Activated CD4-positive, alpha-beta memory T cell treated with anti-CD3 and anti-CD28 coated beads for 36 hours (primary cell): Measurements from ENCODE around the gene ABRAXAS1. TPM values are rescaled to one million over a fixed set of nuclear protein-coding genes. Genes with fewer than 3 reads are reported as not detected.
"Not testable (repeated sequence)": the region's sequence is repeated elsewhere in the genome, so short reads cannot be mapped to it uniquely, and the experiment has no call there.

ENCODE experiments used
- CTCF ChIA-PET: fragments of 350-600 bp; sonication (Branson Sonifier 250); formaldehyde crosslinking; loops from one replicate; lab custom pipeline; 2021; ENCODE audit warnings: antibody characterized with exemption, inconsistent platforms; lab: Charles Lee
- POLR2A ChIA-PET: fragments of 350-600 bp; sonication (Branson Sonifier 250); formaldehyde crosslinking; loops from one replicate; lab custom pipeline; 2021; ENCODE audit warnings: antibody characterized with exemption; lab: Charles Lee
- DNase-seq: peaks from one replicate; pipeline ENCODE4 v3.0.0-alpha.2; 2020
- H3K27ac Mint-ChIP-seq: one replicate; pipeline ENCODE4 v1.8.0; 2021; ENCODE audit warnings: mixed read lengths
- H3K27me3 Mint-ChIP-seq: one replicate; pipeline ENCODE4 v1.8.0; 2021; ENCODE audit warnings: mixed read lengths
- H3K36me3 Mint-ChIP-seq: one replicate; pipeline ENCODE4 v1.8.0; 2021; ENCODE audit warnings: mixed read lengths
- H3K4me1 Mint-ChIP-seq: one replicate; pipeline ENCODE4 v1.8.0; 2021; ENCODE audit warnings: low read depth, mixed read lengths
- H3K4me3 Mint-ChIP-seq: one replicate; pipeline ENCODE4 v1.8.0; 2021; ENCODE audit warnings: mild to moderate bottlenecking, mixed read lengths
- H3K9me3 Mint-ChIP-seq: one replicate; pipeline ENCODE4 v1.8.0; 2021; ENCODE audit warnings: mixed read lengths
- intact Hi-C: fragments of 100-400 bp; cut with micrococcal nuclease; formaldehyde crosslinking; loops from one replicate; pipeline ENCODE4 v1.15.1; 2023
- total RNA-seq, 2 experiments: library from RNA; stranded (reverse); gene quantifications; one replicate each; pipeline ENCODE4 v1.2.3, GENCODE V29; 2021

The ABRAXAS1 gene
- 10 to 100 TPM; 17.5 to 18.0 TPM for total RNA-seq

GRCh38 chr4:83484500-83485461, at the start of gene ABRAXAS1:
TSS of gene ABRAXAS1 (minus strand) at chr4:83485100. CDS start at chr4:83485072, 28 bp downstream.
- H3K27ac Mint-ChIP-seq = peak within 1 kb of the TSS; percentile 94
- ChIA-PET CTCF (interaction anchor here (1.2 to 1.3 kb wide), 2 partner anchors 155 to 160 kb away, joined by 3 to 7 read pairs; no protein-coding TSS in a partner anchor), POLR2A (interaction anchor here (0.8 to 1.7 kb wide), 3 partner anchors 14 to 201 kb away, joined by 3 to 4 read pairs (median 4); no protein-coding TSS in a partner anchor)
- intact Hi-C loops = loop anchor here (1.0 to 10.0 kb wide), 4 partner anchors 29 to 200 kb away; partner anchors contain the start of genes COQ2, GPAT3 and HELQ
- peaks cover 2% of the 10 kb centered on the region for H3K36me3 Mint-ChIP-seq
- peaks cover 14% of the 10 kb centered on the region for H3K4me1 Mint-ChIP-seq
- no peaks in the 10 kb centered on the region for H3K9me3 Mint-ChIP-seq
- DNase-seq = peak; percentile 95
- H3K4me3 Mint-ChIP-seq = peak within 1 kb of the TSS; percentile 91
- H3K27me3 Mint-ChIP-seq = no peaks in the 10 kb centered on the region

GRCh38 chr4:83527671-83528070, 42.8 kb upstream of the ABRAXAS1 start:
- POLR2A ChIA-PET = no interaction called here
- Mint-ChIP-seq H3K27ac (no peak overlapping the region), H3K4me3 (no peak overlapping the region), H3K4me1 (no peaks in the 10 kb centered on the region), H3K27me3 (peaks cover 12% of the 10 kb centered on the region), H3K9me3 (peaks cover 4% of the 10 kb centered on the region), H3K36me3 (no peaks in the 10 kb centered on the region)
- intact Hi-C loops = no loop called here
- no peak for DNase-seq
- CTCF ChIA-PET = interaction anchor here (0.6 kb wide), 1 partner anchor 13 kb away, joined by 4 read pairs; no protein-coding TSS in a partner anchor

DNA sequence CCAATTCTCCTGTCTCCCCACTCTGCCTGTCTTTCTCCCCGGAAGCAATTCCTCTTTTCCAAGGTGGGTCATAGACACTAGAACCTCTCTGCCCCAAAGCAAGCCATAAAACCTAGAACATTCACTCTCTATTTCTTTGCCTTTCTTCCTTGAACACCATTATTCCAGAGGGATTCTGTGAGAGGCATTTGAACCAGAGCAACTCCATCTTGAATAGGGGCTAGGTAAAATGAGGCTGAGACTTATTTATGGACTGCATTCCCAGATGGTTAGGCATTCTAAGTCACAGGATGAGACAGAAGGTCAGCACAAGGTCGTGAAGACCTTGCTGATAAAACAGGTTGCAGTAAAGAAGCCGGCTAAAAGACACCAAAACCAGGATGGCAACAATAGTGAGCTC, 37.3 kb upstream of the ABRAXAS1 start:
- H3K27me3 Mint-ChIP-seq = peaks cover 7% of the 10 kb centered on the region
- H3K9me3 Mint-ChIP-seq = no peaks in the 10 kb centered on the region
- no peaks in the 10 kb centered on the region for H3K36me3 Mint-ChIP-seq
- intact Hi-C loops = no loop called here
- CTCF ChIA-PET = interaction anchor here (2.2 kb wide), 1 partner anchor 123 kb away, joined by 7 read pairs; no protein-coding TSS in a partner anchor
- H3K4me3 Mint-ChIP-seq = no peak overlapping the region
- H3K27ac Mint-ChIP-seq = no peak overlapping the region
- POLR2A ChIA-PET = no interaction called here
- H3K4me1 Mint-ChIP-seq = no peaks in the 10 kb centered on the region
- no peak for DNase-seq

DNA sequence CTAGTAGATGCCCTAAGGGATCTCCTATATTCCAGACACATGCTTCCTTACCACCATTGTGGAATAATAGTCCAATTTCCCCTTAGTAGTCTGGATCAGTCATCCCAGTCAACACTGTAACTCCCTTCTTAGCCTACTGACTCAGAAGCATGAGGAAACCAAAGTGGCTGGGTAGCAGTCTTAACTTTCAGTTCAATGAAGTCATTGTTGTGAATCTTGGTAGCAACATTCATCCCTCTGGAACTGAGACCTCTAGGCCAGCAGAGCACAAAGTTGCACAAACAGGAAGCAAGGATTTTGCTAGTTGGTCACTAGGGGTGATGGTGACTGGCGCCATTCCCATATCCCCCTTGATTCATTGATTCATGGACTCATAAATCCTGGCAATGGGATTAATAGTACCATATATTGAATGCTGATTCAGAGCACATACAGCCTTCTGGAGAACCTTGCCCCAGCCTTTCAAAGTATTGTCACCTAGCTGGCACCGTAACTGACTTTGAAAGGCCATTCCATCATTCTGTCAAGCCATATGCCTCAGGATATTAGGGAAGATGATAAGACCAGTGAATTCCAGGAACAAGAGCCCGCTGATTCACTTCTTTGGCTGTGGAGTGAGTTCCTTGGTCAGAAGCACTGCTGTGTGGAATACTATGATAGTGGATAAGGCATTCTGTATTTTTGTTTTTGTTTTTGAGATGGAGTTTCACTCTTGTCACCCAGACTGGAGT, 31.3 kb upstream of the ABRAXAS1 start:
- POLR2A ChIA-PET = no interaction called here
- Mint-ChIP-seq H3K27me3 (no peaks in the 10 kb centered on the region), H3K9me3 (no peaks in the 10 kb centered on the region), H3K4me3 (no peak overlapping the region), H3K4me1 (no peaks in the 10 kb centered on the region), H3K36me3 (no peaks in the 10 kb centered on the region), H3K27ac (no peak overlapping the region)
- intact Hi-C loops = no loop called here
- DNase-seq = no peak
- CTCF ChIA-PET = no interaction called here

- no peak for DNase-seq
- intact Hi-C loops = no loop called here
- Mint-ChIP-seq H3K4me3 (no peak overlapping the region), H3K27ac (no peak overlapping the region), H3K27me3 (no peaks in the 10 kb centered on the region), H3K9me3 (no peaks in the 10 kb centered on the region), H3K36me3 (no peaks in the 10 kb centered on the region), H3K4me1 (no peaks in the 10 kb centered on the region)
- POLR2A ChIA-PET = no interaction called here
- CTCF ChIA-PET = interaction anchor here (1.5 to 4.0 kb wide), 6 partner anchors 14 to 137 kb away, joined by 6 to 124 read pairs (median 18); partner anchors contain the start of gene GPAT3
These were observed 25.5 kb upstream of the ABRAXAS1 start for GRCh38 chr4:83510442-83510841.

DNA sequence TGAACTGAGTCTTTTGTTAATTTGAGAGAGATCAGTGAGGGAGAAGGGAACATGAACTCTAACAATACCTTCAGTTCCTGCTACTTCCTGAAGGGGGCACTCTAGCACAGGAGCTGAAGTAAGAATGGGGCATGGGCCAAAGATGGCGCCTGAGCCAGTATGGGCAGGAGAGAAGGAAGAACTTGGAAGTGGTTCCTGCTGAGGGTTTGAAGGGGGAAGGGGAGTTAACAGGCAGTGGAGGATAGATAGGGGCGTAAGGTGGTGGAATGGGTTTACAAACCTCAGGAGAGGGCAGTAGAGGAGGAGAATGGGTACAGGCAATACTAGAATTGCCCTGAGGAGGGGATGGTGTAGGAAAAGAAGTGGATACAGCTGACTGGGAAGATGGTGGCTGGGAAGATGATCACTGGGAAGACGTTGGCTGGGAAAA, 24.3 kb upstream of the ABRAXAS1 start:
- DNase-seq = peak; percentile 71
- H3K36me3 Mint-ChIP-seq, POLR2A ChIA-PET, H3K4me1 Mint-ChIP-seq, H3K27me3 Mint-ChIP-seq, H3K4me3 Mint-ChIP-seq, H3K27ac Mint-ChIP-seq, H3K9me3 Mint-ChIP-seq: not testable (repeated sequence)
- CTCF ChIA-PET = interaction anchor here (0.6 to 4.0 kb wide), 17 partner anchors 9 to 162 kb away, joined by 3 to 124 read pairs (median 5); partner anchors contain the start of gene GPAT3
- intact Hi-C loops = loop anchor here (1.0 to 5.0 kb wide), 3 partner anchors 78 to 135 kb away; no protein-coding TSS in a partner anchor

GRCh38 chr4:83504996-83505395, 20.1 kb upstream of the ABRAXAS1 start:
- no peaks in the 10 kb centered on the region for H3K27me3 Mint-ChIP-seq
- H3K36me3 Mint-ChIP-seq = no peaks in the 10 kb centered on the region
- H3K27ac Mint-ChIP-seq = no peak overlapping the region
- no peak overlapping the region for H3K4me3 Mint-ChIP-seq
- POLR2A ChIA-PET = interaction anchor here (0.5 kb wide), 1 partner anchor 42 kb away, joined by 4 read pairs; no protein-coding TSS in a partner anchor
- H3K4me1 Mint-ChIP-seq = peaks cover 8% of the 10 kb centered on the region
- intact Hi-C loops = loop anchor here (5.0 kb wide), 1 partner anchor 82 kb away; no protein-coding TSS in a partner anchor
- DNase-seq = no peak
- no peaks in the 10 kb centered on the region for H3K9me3 Mint-ChIP-seq
- CTCF ChIA-PET = interaction anchor here (1.2 to 1.5 kb wide), 2 partner anchors 134 to 140 kb away, joined by 3 to 5 read pairs; no protein-coding TSS in a partner anchor

- intact Hi-C loops = no loop called here
- peak overlapping the region; percentile 28 for H3K27ac Mint-ChIP-seq
These were observed 19.6 kb upstream of the ABRAXAS1 start for GRCh38 chr4:83504503-83504902.

GRCh38 chr4:83503974-83504373, 19.1 kb upstream of the ABRAXAS1 start:
- H3K4me1 Mint-ChIP-seq = peaks cover 8% of the 10 kb centered on the region
- no peaks in the 10 kb centered on the region for H3K27me3 Mint-ChIP-seq
- H3K27ac Mint-ChIP-seq = no peak overlapping the region
- ChIA-PET POLR2A (no interaction called here), CTCF (interaction anchor here (1.5 to 2.4 kb wide), 2 partner anchors 13 to 141 kb away, joined by 5 to 8 read pairs; no protein-coding TSS in a partner anchor)
- peak; percentile 41 for DNase-seq
- H3K4me3 Mint-ChIP-seq = no peak overlapping the region
- H3K36me3 Mint-ChIP-seq = no peaks in the 10 kb centered on the region
- H3K9me3 Mint-ChIP-seq = no peaks in the 10 kb centered on the region
- intact Hi-C loops = no loop called here

More at GRCh38 chr4:83504503-83504902, 19.6 kb upstream of the ABRAXAS1 start:
- no peaks in the 10 kb centered on the region for H3K36me3 Mint-ChIP-seq
- H3K27me3 Mint-ChIP-seq = no peaks in the 10 kb centered on the region
- H3K9me3 Mint-ChIP-seq = no peaks in the 10 kb centered on the region
- ChIA-PET CTCF (interaction anchor here (1.2 to 2.4 kb wide), 3 partner anchors 13 to 140 kb away, joined by 3 to 8 read pairs (median 5); no protein-coding TSS in a partner anchor), POLR2A (interaction anchor here (0.5 kb wide), 1 partner anchor 43 kb away, joined by 4 read pairs; no protein-coding TSS in a partner anchor)
- H3K4me1 Mint-ChIP-seq = peaks cover 8% of the 10 kb centered on the region
- DNase-seq = no peak
- no peak overlapping the region for H3K4me3 Mint-ChIP-seq

DNA sequence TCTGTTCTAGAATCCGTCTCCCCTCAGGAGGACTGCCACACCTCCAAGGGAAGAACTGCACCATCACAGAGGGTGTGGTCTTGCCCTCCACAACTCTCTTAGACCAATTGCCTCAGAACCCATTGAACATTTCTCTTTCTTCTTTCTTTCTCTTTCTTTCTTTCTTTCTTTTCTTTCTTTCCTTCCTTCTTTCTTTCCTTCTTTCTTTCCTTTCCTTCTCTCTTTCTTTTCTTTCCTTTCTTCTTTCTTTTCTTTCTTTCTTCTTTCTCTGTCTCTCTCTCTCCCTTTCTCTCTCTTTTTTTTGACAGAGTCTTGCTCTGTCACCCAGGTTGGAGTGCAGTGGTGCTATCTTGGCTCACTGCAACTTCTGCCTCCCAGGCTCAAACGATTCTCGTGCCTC, 16.8 kb upstream of the ABRAXAS1 start:
- H3K27ac Mint-ChIP-seq = not testable (repeated sequence)

GRCh38 chr4:83498187-83498586, 13.3 kb upstream of the ABRAXAS1 start:
- no peak for DNase-seq
- Mint-ChIP-seq H3K27ac (no peak overlapping the region), H3K27me3 (no peaks in the 10 kb centered on the region), H3K4me1 (no peaks in the 10 kb centered on the region), H3K36me3 (no peaks in the 10 kb centered on the region), H3K4me3 (no peak overlapping the region), H3K9me3 (no peaks in the 10 kb centered on the region)
- POLR2A ChIA-PET = interaction anchor here (1.4 to 1.5 kb wide), 2 partner anchors 13 to 38 kb away, joined by 3 to 4 read pairs; partner anchors contain the start of genes ABRAXAS1 and GPAT3
- intact Hi-C loops = no loop called here
- CTCF ChIA-PET = interaction anchor here (0.8 kb wide), 1 partner anchor 11 kb away, joined by 6 read pairs; no protein-coding TSS in a partner anchor

More for the DNA sequence above, 16.8 kb upstream of the ABRAXAS1 start:
- intact Hi-C loops, H3K27me3 Mint-ChIP-seq, CTCF ChIA-PET, H3K4me3 Mint-ChIP-seq, H3K4me1 Mint-ChIP-seq, H3K36me3 Mint-ChIP-seq, H3K9me3 Mint-ChIP-seq, DNase-seq, POLR2A ChIA-PET: not testable (repeated sequence)
